GM23338 (cell line): ENCODE measurements around the gene UST.

Experiments used
- CREB1 ChIP-seq: fragments of 250-450 bp; sonication (Bioruptor Pico); IDR thresholded peaks from 2 replicates; pipeline ENCODE4 v1.5.0; 2020; ENCODE audit warnings: low read depth, mild to moderate bottlenecking, moderate library complexity
- EZH2 ChIP-seq: fragments of 200-600 bp; sonication (generic); IDR thresholded peaks from one replicate; pipeline ENCODE4 v1.8.0; 2017; ENCODE audit warnings: antibody characterized with exemption, mild to moderate bottlenecking, low read depth; ENCODE audit not compliant: unreplicated experiment
- EZH2phosphoT487 ChIP-seq: fragments of 200-600 bp; sonication (generic); IDR thresholded peaks from one replicate; pipeline ENCODE4 v1.8.1; 2018; ENCODE audit warnings: antibody characterized with exemption; ENCODE audit not compliant: unreplicated experiment
- JUNB ChIP-seq: IDR thresholded peaks from one replicate; pipeline ENCODE4 v1.6.1; 2016; ENCODE audit warnings: antibody characterized with exemption; ENCODE audit not compliant: unreplicated experiment
- NANOG ChIP-seq: IDR thresholded peaks from 2 replicates; pipeline ENCODE4 v1.6.1; 2016; ENCODE audit warnings: antibody characterized with exemption, borderline replicate concordance
- POLR2AphosphoS5 ChIP-seq: IDR thresholded peaks from 2 replicates; pipeline ENCODE4 v1.6.1; 2016; ENCODE audit warnings: antibody characterized with exemption, low read depth
- STAT1 ChIP-seq: IDR thresholded peaks from one replicate; pipeline ENCODE4 v1.6.1; 2016; ENCODE audit warnings: antibody characterized with exemption; ENCODE audit not compliant: unreplicated experiment
- ZNF114 ChIP-seq: fragments of 250-450 bp; sonication (Bioruptor Pico); IDR thresholded peaks from 2 replicates; pipeline ENCODE4 v1.5.0; 2020; ENCODE audit warnings: mild to moderate bottlenecking, moderate library complexity
- ZNF331 ChIP-seq: fragments of 250-450 bp; sonication (Bioruptor Pico); IDR thresholded peaks from 2 replicates; pipeline ENCODE4 v1.5.0; 2020; ENCODE audit warnings: low read depth, mild to moderate bottlenecking, moderate library complexity
- TF ChIP-seq, protein P1 (sequence below): IDR thresholded peaks from 2 replicates; pipeline ENCODE4 v1.6.1; 2016; ENCODE audit warnings: antibody characterized with exemption
- TF ChIP-seq, protein P2 (sequence below), 2 experiments: fragments of 200-600 bp in 1 of 2; sonication (generic) in 1 of 2; conservative IDR thresholded peaks; 2 replicates each; pipeline versions ENCODE4 v1.5.1 to v1.6.1; 2016 to 2017; ENCODE audit warnings: antibody characterized with exemption in 2 of 2, low read depth in 2 of 2, mild to moderate bottlenecking in 2 of 2, moderate library complexity in 1 of 2
- TF ChIP-seq, protein P3 (sequence below): IDR thresholded peaks from one replicate; pipeline ENCODE4 v1.6.1; 2018; ENCODE audit warnings: antibody characterized with exemption; ENCODE audit not compliant: unreplicated experiment
- TF ChIP-seq, protein P4 (sequence below): fragments of 250-450 bp; sonication (Bioruptor Pico); IDR thresholded peaks from 2 replicates; pipeline ENCODE4 v1.5.0; 2020; ENCODE audit warnings: mild to moderate bottlenecking, moderate library complexity

DNA sequence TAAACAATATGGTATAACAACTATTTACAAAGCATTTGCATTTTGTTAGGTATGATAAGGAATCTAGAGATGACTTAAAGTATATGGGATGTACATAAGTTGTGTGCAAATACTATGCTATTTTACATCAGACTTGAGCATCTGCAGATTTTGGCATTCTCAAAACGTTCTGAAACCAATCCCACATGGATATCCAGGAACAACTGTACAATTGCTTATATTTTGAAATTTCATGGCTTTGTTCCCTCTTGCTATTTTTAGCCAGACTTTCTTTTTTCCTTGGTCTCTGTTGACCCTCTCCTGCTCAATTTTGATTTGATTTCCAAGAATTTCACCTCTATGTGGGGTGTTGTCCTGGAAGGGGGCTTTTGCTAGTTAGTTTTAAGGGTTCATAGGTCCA, 32.9 kb upstream of the UST start:
- TF ChIP-seq, protein P1, sequence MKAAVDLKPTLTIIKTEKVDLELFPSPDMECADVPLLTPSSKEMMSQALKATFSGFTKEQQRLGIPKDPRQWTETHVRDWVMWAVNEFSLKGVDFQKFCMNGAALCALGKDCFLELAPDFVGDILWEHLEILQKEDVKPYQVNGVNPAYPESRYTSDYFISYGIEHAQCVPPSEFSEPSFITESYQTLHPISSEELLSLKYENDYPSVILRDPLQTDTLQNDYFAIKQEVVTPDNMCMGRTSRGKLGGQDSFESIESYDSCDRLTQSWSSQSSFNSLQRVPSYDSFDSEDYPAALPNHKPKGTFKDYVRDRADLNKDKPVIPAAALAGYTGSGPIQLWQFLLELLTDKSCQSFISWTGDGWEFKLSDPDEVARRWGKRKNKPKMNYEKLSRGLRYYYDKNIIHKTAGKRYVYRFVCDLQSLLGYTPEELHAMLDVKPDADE = no peak
- TF ChIP-seq POLR2AphosphoS5 (no peak), JUNB (no peak), EZH2phosphoT487 (no peak), EZH2 (no peak), CREB1 (CRISPR knock-in tag) (no peak), STAT1 (no peak), ZNF331 (CRISPR knock-in tag) (no peak), NANOG (no peak), ZNF114 (CRISPR knock-in tag) (no peak)
- TF ChIP-seq, protein P2, sequence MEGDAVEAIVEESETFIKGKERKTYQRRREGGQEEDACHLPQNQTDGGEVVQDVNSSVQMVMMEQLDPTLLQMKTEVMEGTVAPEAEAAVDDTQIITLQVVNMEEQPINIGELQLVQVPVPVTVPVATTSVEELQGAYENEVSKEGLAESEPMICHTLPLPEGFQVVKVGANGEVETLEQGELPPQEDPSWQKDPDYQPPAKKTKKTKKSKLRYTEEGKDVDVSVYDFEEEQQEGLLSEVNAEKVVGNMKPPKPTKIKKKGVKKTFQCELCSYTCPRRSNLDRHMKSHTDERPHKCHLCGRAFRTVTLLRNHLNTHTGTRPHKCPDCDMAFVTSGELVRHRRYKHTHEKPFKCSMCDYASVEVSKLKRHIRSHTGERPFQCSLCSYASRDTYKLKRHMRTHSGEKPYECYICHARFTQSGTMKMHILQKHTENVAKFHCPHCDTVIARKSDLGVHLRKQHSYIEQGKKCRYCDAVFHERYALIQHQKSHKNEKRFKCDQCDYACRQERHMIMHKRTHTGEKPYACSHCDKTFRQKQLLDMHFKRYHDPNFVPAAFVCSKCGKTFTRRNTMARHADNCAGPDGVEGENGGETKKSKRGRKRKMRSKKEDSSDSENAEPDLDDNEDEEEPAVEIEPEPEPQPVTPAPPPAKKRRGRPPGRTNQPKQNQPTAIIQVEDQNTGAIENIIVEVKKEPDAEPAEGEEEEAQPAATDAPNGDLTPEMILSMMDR (conservative IDR thresholded peaks at IDR 0.05; ENCODE audit: low read depth in 2 of 2) = no peak
- TF ChIP-seq, protein P3, sequence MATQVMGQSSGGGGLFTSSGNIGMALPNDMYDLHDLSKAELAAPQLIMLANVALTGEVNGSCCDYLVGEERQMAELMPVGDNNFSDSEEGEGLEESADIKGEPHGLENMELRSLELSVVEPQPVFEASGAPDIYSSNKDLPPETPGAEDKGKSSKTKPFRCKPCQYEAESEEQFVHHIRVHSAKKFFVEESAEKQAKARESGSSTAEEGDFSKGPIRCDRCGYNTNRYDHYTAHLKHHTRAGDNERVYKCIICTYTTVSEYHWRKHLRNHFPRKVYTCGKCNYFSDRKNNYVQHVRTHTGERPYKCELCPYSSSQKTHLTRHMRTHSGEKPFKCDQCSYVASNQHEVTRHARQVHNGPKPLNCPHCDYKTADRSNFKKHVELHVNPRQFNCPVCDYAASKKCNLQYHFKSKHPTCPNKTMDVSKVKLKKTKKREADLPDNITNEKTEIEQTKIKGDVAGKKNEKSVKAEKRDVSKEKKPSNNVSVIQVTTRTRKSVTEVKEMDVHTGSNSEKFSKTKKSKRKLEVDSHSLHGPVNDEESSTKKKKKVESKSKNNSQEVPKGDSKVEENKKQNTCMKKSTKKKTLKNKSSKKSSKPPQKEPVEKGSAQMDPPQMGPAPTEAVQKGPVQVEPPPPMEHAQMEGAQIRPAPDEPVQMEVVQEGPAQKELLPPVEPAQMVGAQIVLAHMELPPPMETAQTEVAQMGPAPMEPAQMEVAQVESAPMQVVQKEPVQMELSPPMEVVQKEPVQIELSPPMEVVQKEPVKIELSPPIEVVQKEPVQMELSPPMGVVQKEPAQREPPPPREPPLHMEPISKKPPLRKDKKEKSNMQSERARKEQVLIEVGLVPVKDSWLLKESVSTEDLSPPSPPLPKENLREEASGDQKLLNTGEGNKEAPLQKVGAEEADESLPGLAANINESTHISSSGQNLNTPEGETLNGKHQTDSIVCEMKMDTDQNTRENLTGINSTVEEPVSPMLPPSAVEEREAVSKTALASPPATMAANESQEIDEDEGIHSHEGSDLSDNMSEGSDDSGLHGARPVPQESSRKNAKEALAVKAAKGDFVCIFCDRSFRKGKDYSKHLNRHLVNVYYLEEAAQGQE = no peak
- TF ChIP-seq, protein P4, sequence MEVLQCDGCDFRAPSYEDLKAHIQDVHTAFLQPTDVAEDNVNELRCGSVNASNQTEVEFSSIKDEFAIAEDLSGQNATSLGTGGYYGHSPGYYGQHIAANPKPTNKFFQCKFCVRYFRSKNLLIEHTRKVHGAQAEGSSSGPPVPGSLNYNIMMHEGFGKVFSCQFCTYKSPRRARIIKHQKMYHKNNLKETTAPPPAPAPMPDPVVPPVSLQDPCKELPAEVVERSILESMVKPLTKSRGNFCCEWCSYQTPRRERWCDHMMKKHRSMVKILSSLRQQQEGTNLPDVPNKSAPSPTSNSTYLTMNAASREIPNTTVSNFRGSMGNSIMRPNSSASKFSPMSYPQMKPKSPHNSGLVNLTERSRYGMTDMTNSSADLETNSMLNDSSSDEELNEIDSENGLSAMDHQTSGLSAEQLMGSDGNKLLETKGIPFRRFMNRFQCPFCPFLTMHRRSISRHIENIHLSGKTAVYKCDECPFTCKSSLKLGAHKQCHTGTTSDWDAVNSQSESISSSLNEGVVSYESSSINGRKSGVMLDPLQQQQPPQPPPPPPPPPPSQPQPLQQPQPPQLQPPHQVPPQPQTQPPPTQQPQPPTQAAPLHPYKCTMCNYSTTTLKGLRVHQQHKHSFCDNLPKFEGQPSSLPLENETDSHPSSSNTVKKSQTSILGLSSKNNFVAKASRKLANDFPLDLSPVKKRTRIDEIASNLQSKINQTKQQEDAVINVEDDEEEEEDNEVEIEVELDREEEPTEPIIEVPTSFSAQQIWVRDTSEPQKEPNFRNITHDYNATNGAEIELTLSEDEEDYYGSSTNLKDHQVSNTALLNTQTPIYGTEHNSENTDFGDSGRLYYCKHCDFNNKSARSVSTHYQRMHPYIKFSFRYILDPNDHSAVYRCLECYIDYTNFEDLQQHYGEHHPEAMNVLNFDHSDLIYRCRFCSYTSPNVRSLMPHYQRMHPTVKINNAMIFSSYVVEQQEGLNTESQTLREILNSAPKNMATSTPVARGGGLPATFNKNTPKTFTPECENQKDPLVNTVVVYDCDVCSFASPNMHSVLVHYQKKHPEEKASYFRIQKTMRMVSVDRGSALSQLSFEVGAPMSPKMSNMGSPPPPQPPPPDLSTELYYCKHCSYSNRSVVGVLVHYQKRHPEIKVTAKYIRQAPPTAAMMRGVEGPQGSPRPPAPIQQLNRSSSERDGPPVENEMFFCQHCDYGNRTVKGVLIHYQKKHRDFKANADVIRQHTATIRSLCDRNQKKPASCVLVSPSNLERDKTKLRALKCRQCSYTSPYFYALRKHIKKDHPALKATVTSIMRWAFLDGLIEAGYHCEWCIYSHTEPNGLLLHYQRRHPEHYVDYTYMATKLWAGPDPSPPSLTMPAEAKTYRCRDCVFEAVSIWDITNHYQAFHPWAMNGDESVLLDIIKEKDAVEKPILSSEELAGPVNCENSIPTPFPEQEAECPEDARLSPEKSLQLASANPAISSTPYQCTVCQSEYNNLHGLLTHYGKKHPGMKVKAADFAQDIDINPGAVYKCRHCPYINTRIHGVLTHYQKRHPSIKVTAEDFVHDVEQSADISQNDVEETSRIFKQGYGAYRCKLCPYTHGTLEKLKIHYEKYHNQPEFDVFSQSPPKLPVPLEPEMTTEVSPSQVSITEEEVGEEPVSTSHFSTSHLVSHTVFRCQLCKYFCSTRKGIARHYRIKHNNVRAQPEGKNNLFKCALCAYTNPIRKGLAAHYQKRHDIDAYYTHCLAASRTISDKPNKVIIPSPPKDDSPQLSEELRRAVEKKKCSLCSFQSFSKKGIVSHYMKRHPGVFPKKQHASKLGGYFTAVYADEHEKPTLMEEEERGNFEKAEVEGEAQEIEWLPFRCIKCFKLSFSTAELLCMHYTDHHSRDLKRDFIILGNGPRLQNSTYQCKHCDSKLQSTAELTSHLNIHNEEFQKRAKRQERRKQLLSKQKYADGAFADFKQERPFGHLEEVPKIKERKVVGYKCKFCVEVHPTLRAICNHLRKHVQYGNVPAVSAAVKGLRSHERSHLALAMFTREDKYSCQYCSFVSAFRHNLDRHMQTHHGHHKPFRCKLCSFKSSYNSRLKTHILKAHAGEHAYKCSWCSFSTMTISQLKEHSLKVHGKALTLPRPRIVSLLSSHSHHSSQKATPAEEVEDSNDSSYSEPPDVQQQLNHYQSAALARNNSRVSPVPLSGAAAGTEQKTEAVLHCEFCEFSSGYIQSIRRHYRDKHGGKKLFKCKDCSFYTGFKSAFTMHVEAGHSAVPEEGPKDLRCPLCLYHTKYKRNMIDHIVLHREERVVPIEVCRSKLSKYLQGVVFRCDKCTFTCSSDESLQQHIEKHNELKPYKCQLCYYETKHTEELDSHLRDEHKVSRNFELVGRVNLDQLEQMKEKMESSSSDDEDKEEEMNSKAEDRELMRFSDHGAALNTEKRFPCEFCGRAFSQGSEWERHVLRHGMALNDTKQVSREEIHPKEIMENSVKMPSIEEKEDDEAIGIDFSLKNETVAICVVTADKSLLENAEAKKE (CRISPR knock-in tag) = no peak
